ENCODE results near the gene TBC1D21.
A peak's percentile ranks its signal among the peaks of the same experiment; 100 is the strongest.

Gene TBC1D21

GRCh38 chr15:73873456-73873855 lies at the start of gene TBC1D21:
TBC1D21 (plus strand) TSS chr15:73873564; CDS start chr15:73873710, 146 bp downstream.
- no peak for DNase-seq (ENCODE audit: low spot score)
- no peak for FAIRE-seq

GRCh38 chr15:73826711-73827251 lies 46.6 kb upstream of the TBC1D21 start:
- no peak for DNase-seq (ENCODE audit: low spot score)
- FAIRE-seq, result no peak

GRCh38 chr15:73829523-73829922 lies 43.8 kb upstream of the TBC1D21 start:
- no peak for FAIRE-seq
- no peak for DNase-seq (ENCODE audit: low spot score)

GRCh38 chr15:73832657-73833056 lies 40.7 kb upstream of the TBC1D21 start:
- no peak for DNase-seq (ENCODE audit: low spot score)
- FAIRE-seq, result no peak

GRCh38 chr15:73836845-73837244 lies 36.5 kb upstream of the TBC1D21 start:
- DNase-seq (ENCODE audit: low spot score) (no peak), FAIRE-seq (no peak)

- no peak for FAIRE-seq
- no peak for DNase-seq (ENCODE audit: low spot score)
These were observed 34.4 kb upstream of the TBC1D21 start for GRCh38 chr15:73838831-73839426.

GRCh38 chr15:73839699-73840377 lies 33.5 kb upstream of the TBC1D21 start:
- DNase-seq (ENCODE audit: low spot score), result no peak
- FAIRE-seq, result no peak

- DNase-seq (ENCODE audit: low spot score), result no peak
These were observed 32.6 kb upstream of the TBC1D21 start for GRCh38 chr15:73840771-73841170.

GRCh38 chr15:73841756-73842725 lies 31.3 kb upstream of the TBC1D21 start:
- no peak for FAIRE-seq
- DNase-seq (ENCODE audit: low spot score), result peak; percentile 14

More at GRCh38 chr15:73840771-73841170, 32.6 kb upstream of the TBC1D21 start:
- no peak for FAIRE-seq

GRCh38 chr15:73843787-73844186 lies 29.6 kb upstream of the TBC1D21 start:
- FAIRE-seq (no peak), DNase-seq (ENCODE audit: low spot score) (no peak)

GRCh38 chr15:73844356-73844755 lies 29.0 kb upstream of the TBC1D21 start:
- FAIRE-seq (no peak), DNase-seq (ENCODE audit: low spot score) (no peak)

GRCh38 chr15:73845507-73845906 lies 27.9 kb upstream of the TBC1D21 start:
- FAIRE-seq, result no peak
- no peak for DNase-seq (ENCODE audit: low spot score)

- no peak for DNase-seq (ENCODE audit: low spot score)
- no peak for FAIRE-seq
These were observed 27.5 kb upstream of the TBC1D21 start for GRCh38 chr15:73845907-73846306.

GRCh38 chr15:73849641-73850040 lies 23.7 kb upstream of the TBC1D21 start:
- no peak for FAIRE-seq

GRCh38 chr15:73850228-73850627 lies 23.1 kb upstream of the TBC1D21 start:
- DNase-seq (ENCODE audit: low spot score) (no peak), FAIRE-seq (no peak)

More at GRCh38 chr15:73849641-73850040, 23.7 kb upstream of the TBC1D21 start:
- DNase-seq (ENCODE audit: low spot score), result no peak

GRCh38 chr15:73851689-73852088 lies 21.7 kb upstream of the TBC1D21 start:
- peak; percentile 47 for DNase-seq (ENCODE audit: low spot score)
- no peak for FAIRE-seq

- DNase-seq (ENCODE audit: low spot score), result no peak
- FAIRE-seq, result no peak
These were observed 20.9 kb upstream of the TBC1D21 start for GRCh38 chr15:73852507-73852906.

- no peak for FAIRE-seq
These were observed 19.1 kb upstream of the TBC1D21 start for GRCh38 chr15:73854265-73854664.

GRCh38 chr15:73856458-73857192 lies 16.7 kb upstream of the TBC1D21 start:
- FAIRE-seq (no peak), DNase-seq (ENCODE audit: low spot score) (no peak)

More at GRCh38 chr15:73854265-73854664, 19.1 kb upstream of the TBC1D21 start:
- DNase-seq (ENCODE audit: low spot score), result no peak

- FAIRE-seq, result no peak
- DNase-seq (ENCODE audit: low spot score), result no peak
These were observed 16.0 kb upstream of the TBC1D21 start for GRCh38 chr15:73857193-73857920.
